Urothelium cell line (cell line): ENCODE data around the gene SMOC2.
A peak's percentile ranks its signal among the peaks of the same experiment; 100 is the strongest.
"Not testable (repeated sequence)": the region's sequence is repeated elsewhere in the genome, so short reads cannot be mapped to it uniquely, and the experiment has no call there.

ENCODE experiments used
- DNase-seq: peaks from one replicate; pipeline ENCODE4 v3.0.0; 2011; ENCODE audit warnings: low spot score, mixed read lengths
- FAIRE-seq: peaks from 2 replicates; lab custom pipeline; 2011; peaks lifted over from hg19 to GRCh38; lab: Jason Lieb, UNC

SMOC2 gene

GRCh38 chr6:168536665-168537539 lies 95.9 kb downstream of the SMOC2 start:
- DNase-seq (no peak), FAIRE-seq (no peak)

- DNase-seq, result no peak
- no peak for FAIRE-seq
These were observed 96.5 kb downstream of the SMOC2 start for GRCh38 chr6:168537540-168537884.

- FAIRE-seq, result peak; percentile 32
- DNase-seq, result not testable (repeated sequence)
These were observed 97.4 kb downstream of the SMOC2 start for GRCh38 chr6:168538188-168538891.

- DNase-seq, result no peak
- FAIRE-seq, result no peak
These were observed 98.2 kb downstream of the SMOC2 start for GRCh38 chr6:168538892-168539811.

- DNase-seq, result no peak
- FAIRE-seq, result no peak
These were observed 99.8 kb downstream of the SMOC2 start for GRCh38 chr6:168540713-168541291.

GRCh38 chr6:168541307-168541706 lies 100.3 kb downstream of the SMOC2 start:
- FAIRE-seq (no peak), DNase-seq (no peak)

- FAIRE-seq, result no peak
- DNase-seq, result no peak
These were observed 101.3 kb downstream of the SMOC2 start for GRCh38 chr6:168542301-168542700.

- DNase-seq, result no peak
These were observed 104.4 kb downstream of the SMOC2 start for GRCh38 chr6:168545428-168545827.

GRCh38 chr6:168546151-168546550 lies 105.2 kb downstream of the SMOC2 start:
- no peak for FAIRE-seq
- no peak for DNase-seq

More at GRCh38 chr6:168545428-168545827, 104.4 kb downstream of the SMOC2 start:
- FAIRE-seq, result no peak

- DNase-seq (no peak), FAIRE-seq (no peak)
These were observed 105.7 kb downstream of the SMOC2 start for GRCh38 chr6:168546730-168547129.

GRCh38 chr6:168550326-168550725 lies 109.3 kb downstream of the SMOC2 start:
- no peak for DNase-seq
- FAIRE-seq, result no peak

- FAIRE-seq, result no peak
- DNase-seq, result no peak
These were observed 113.5 kb downstream of the SMOC2 start for GRCh38 chr6:168554472-168554871.

GRCh38 chr6:168554898-168555617 lies 114.1 kb downstream of the SMOC2 start:
- no peak for FAIRE-seq
- no peak for DNase-seq

GRCh38 chr6:168555618-168556273 lies 114.8 kb downstream of the SMOC2 start:
- FAIRE-seq (no peak), DNase-seq (no peak)

GRCh38 chr6:168557512-168557911 lies 116.5 kb downstream of the SMOC2 start:
- FAIRE-seq, result no peak
- DNase-seq, result no peak

- no peak for DNase-seq
- peak; percentile 98 for FAIRE-seq
These were observed 117.7 kb downstream of the SMOC2 start for GRCh38 chr6:168558686-168559085.

GRCh38 chr6:168559574-168560098 lies 118.7 kb downstream of the SMOC2 start:
- FAIRE-seq, result no peak

GRCh38 chr6:168560126-168560525 lies 119.1 kb downstream of the SMOC2 start:
- DNase-seq (no peak), FAIRE-seq (no peak)

More at GRCh38 chr6:168559574-168560098, 118.7 kb downstream of the SMOC2 start:
- DNase-seq, result no peak

GRCh38 chr6:168562576-168563151 lies 121.7 kb downstream of the SMOC2 start:
- FAIRE-seq, result no peak
- DNase-seq, result no peak
